ENCODE measurements around the gene CCDC17.

The CCDC17 gene

DNA sequence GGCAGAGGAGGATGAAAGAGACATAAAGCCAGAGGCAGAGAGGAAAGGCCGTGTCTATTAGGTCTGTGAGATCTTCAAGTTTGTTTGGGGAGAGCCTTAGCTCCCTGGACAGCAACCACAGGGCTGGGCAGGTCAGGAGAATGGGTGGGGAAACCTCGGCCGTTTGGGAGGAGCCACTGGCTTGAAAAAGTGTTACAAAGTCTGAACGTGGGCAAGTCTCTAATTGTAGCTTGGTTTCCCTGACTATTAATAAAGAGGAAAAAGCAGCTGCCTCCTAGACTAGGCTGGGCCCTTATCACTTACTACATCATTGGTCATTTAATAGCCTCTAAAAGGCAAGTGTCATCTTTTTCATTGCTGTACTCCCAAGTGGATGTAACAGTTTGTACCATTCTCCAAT, at the start of gene CCDC17:
Gene CCDC17 (minus strand): TSS at position 83 of the 400 bp plus-strand sequence. CDS start 145 bp downstream, outside the sequence.
- DNase-seq, result no peak

DNA sequence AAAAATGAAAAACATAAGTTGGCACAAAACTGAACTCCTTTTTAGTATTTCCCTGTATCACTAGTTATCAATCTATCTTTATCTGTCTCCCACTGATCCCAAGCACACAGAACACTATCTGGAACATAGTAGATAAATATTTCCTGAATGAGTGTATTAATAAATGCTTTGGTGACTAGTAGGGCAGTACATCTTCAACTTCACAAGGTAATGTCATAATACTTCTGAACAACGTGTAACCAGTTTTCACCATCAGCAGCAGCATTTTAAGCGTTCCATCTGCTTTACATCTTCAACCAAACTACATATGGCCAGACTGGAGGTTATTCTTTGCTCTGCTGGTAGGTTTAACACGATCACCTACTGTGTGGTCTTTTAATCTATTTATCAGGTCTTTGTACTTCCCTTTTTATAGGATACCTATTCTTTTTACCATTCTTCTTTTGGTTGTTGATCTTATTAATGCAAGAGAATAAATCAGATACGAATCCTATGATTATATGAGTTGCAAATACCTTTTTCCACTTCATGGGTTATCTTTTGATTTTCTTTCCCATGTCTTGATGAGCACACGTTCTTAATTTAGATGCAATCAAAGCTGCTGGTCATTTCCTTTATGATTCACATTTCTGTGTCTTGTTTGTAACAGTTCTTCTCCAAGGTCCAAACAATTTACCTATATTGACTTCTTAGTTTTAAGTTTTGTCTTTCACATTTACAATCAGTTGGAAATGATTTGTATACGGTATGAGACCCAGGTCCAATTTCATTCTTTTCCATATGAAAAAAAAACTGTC, 46.2 kb upstream of the CCDC17 start:
- DNase-seq, result no peak

GRCh38 chr1:45669379-45669778, 45.5 kb upstream of the CCDC17 start:
- DNase-seq, result no peak

DNA sequence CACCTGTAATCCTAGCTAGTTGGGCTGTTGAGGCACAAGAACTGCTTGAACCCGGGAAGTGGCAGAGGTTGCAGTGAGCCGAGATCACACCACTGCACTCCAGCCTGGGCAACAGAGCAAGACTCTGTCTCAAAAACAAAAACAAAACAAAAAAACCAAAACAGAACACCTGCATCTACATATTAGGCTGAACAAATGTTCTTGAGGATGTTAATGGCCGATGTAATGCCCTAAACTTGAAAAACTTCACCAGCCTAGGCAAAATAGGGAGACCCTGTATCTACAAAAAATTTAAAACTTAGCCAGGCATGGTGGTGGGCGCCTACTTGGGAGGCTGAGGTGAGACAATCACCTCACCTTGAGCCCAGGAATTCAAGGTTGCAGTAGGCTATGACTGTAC, 44.7 kb upstream of the CCDC17 start:
- DNase-seq, result no peak

- DNase-seq, result no peak
These were observed 43.7 kb upstream of the CCDC17 start for GRCh38 chr1:45667321-45668111.

DNA sequence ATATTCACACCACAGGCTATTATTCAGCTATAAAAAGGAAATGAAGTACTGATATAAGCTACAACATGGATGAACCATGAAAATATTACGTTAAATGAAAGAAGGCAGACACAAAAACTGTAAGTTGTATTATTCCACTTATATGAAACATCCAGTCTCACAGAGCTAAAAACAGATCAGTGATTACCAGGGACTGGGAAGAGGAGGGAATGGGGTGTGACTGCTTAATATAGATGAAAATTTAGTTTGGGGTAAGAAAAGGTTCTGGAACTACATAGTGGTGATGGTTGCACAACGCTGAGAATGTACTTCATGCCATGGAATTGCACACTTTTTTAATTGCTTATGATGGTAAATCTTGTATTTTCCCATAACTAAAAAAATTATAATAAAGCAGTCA, 43.0 kb upstream of the CCDC17 start:
- no peak for DNase-seq

- DNase-seq, result no peak
These were observed 36.5 kb upstream of the CCDC17 start for GRCh38 chr1:45660336-45660735.

DNA sequence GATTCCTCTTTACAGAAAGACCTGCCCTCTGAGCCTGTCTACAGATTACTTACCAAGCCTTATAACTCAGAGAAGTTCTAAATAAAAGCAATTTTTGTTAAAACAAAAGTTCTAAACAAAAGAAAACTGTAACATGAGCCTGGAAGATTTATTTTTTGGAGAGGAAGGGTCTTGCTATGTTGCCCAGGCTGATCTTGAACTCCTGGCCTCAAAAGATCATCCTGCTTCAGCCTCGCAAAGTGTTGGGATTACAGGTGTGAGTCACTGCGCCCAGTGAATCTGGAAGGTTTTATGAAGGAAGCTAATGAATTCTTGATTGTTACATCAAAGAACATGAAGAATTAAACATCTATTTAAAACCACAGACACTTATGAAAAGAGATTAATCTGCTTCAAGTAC, 35.4 kb upstream of the CCDC17 start:
- no peak for DNase-seq

DNA sequence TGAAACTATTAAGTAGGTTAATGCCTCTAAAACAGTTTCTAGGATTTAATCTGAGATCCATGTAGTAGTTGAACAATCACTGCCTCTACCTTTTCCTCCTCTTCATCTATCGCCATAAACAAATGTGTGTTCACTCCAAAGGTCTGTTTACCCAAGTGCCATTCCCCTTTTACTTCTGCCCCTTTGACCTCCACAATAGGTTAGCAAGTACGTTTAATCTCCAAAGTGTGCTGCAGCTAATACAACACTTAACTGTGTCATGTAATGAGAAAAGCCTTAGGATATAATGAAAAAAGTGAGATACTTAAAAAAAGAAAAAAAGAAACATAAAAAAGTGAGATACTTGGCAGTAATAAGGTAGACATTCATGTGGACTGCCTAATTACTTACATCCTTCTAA, 34.3 kb upstream of the CCDC17 start:
- no peak for DNase-seq

DNA sequence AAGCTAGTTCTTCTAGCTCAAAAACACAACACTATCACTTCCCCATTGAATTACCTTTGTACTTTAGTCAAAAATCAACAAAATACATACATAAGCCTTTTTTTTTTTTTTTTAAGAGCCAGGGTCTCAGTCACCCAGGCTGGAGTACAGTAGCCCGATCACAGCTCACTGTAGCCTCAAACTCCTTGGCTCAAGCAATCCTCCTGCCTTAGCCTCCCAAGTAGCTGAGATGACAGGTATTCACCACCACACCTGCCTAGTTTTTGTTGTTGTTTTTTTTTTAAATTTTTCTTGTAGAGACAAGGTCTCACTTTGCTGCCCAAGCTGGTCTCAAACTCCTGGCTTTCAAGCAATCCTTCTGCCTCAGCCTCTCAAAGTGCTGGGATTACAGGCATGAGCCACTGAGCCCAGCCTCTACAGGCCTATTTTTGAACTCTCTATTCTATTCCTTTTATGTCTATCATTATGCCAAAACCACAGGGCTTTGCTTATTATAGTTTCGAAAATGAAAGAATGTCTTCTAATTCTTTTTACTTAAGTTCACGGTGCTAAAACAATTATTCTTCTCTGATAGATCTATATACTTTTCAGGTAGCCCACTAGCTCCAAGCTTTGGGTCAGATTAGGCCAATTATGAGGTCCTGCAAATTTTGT, 32.8 kb upstream of the CCDC17 start:
- no peak for DNase-seq

- DNase-seq, result no peak
These were observed 30.9 kb upstream of the CCDC17 start for GRCh38 chr1:45654540-45655280.

DNA sequence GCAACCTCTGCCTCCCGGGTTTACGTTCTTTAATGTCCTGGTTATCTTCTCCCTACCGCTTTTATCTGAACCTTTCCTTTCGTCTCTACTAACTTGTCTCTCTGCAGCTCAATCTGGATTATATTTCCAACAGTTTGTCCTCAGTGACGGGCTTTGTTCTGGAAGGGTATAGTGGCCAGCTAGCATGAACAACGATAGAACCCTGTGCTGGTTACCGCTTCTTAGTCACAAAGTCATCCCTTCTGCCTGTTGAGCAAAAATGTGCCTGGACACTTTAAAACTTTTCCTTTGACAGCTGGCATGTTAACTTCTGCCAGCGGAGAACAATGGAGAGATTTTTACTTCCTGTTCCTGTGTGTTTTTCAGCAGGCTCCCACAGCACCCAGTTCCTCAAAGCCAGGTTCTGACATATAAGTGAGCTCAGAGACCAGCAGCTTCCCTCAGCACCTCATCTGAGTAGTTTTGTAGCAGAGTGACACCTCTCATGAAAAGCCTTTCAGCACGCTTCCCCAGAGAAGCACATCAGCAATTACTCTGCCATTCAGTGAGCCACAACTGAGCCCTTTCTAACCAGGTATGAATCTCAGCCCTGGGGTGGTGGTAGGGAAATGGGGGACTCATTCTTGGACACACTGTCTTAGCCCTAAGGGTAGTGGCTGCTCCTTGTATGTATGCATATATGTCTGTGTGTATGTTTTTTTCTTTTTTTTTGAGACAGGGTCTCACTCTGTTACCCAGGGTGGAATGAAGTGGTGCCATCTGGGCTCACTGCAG, 23.6 kb upstream of the CCDC17 start:
- DNase-seq, result no peak

DNA sequence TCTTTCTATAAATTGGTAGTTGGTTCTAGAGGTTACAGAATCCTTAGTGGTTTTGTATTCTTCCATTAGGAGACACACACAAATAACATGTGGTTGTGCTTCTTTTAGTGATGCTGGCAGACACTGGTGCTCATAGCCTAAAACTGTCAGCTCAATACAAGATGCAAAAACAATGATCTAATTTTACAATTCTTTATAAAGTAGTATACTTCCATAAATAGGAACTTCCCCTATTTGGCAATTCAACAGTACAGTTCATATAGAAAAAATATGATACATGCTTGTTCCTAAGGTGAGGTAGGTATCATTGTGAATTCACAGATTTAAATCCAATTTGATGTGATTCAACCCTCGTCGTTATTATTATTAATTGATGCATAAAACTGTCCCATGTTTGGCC, 20.8 kb upstream of the CCDC17 start:
- DNase-seq, result no peak

GRCh38 chr1:45643978-45644377, 20.1 kb upstream of the CCDC17 start:
- no peak for DNase-seq

DNA sequence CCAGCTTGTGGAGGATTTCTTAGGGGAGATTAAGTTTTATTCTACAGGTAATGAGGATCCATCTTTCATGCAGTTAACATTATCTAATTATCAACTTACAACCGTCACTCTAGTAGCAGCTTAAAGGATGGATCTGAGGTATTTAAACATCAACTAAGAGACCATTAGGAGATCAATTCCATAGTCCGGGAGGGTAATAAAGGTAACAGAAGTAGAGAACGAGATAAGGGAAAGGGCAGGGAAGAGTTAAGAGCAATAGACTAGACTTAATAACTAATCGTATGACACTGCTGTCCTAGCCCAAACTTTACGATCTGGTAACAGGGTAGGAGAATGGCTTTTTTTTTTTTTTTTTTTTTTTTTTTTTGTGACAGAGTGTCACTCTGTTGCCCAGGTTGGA, 19.5 kb upstream of the CCDC17 start:
- no peak for DNase-seq

DNA sequence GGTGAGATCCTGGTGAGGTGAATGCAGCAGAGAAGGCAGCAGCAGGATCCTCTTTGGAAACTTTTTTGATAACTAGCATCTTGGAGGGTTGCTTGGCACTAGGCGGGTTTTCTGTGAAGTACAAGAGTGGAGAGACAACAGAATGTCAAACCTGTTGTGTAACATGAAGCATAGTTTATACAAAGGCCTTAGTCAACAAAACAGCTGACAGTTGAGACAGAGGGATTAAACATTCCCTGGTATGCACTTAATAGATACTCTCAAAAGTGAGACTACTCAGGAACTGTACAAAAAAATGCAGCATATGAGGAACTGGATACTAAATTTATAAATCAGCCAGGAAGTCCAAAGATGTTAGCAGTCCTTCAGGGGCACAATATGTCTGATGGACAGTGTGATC, 16.4 kb upstream of the CCDC17 start:
- no peak for DNase-seq

DNA sequence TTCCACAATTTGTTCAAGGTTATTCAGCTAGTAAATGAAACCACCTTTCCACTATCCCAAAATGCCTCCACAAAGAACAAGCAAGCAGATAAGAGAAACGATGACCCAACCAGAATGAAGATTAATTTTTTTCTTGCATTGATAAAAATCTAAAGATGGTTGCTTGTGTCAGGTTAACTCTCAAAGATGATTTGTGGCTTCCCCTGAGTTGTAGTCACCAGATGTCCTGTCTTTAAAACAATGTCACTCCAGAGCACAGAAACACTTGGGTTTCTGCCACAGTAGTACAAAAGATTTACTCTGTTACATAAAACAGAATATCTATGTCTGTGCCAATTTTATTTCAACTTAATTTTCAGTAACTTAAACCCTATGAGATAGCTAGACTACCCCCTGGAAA, 11.4 kb upstream of the CCDC17 start:
- no peak for DNase-seq

GRCh38 chr1:45630429-45630828, 6.6 kb upstream of the CCDC17 start:
- no peak for DNase-seq

- no peak for DNase-seq
These were observed 5.2 kb upstream of the CCDC17 start for GRCh38 chr1:45629035-45629434.

DNA sequence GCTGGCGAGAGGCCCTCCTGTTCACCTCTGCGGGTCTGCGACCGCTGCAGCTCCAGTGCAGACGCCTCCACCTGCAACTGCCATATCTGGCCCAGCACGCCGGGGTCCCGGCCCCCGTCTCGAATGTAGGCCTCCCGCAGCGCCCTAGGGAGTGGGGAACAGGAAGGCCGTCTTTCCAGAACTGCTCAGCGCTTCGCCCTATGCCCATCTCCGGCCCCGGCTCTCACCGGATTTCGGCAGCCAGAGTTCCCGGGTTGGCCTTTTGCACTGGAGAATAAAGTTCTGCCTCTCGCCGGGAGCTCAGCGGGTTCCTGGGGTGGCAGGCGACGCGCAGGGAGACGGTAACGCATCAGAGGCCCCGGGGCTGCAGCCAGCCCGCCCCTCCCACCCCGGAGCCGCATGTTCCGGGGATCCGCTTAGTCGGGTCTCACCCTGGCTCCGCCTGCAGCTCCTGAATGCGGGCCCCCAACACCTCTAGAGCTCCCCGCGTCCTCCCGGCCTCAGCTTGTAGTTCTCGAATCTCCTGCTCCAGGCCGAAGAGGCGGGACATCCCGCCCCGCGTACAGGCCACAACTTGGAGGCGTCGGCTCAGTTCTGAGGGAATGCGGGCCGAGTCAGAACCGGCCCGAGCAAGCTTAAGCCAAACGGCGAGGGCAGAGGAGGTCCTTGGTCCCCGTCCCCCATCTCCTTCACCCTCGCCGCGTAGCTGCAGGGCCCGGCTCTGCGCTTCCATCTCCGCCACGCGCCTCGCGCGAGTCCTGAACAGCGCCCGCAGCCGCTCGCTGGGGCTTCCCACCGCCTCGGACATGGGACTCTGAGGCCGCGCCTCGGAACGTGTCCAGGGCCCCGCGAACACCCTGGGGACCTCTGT, 1.1 kb downstream of the CCDC17 start:
- DNase-seq, result no peak

DNA sequence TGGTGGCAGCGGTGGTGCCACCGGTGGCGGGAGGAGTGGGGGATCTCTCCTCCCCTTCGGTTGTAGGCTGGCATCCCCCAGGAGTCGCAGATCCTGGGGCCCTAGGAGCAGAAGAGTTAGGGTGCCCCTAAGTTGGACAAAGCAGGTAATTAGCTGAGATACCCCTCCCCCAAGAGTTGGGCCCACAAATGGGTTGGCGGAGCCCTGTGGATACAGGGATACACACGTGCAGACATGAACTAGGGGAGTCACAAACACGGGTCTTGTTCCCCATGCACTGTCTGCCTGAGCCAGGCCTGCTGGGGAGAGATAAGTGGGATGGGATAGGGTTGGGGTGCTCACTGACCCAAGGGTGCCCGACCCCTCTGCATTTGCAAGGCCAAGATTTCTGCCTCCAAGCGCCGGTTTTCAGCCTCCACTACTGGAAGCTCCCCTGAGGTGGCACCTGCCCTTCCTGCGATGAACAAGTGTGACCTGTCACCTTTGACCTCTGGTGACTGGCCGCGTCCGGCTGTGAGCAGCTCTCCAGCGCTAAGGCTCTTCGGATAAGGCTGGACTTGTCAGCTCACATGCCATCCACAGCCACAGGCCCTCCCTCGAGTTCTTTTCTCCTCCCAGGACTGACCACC, 1.8 kb downstream of the CCDC17 start:
- DNase-seq, result no peak
